ENCODE results near the gene HIGD2A.

HIGD2A gene

DNA sequence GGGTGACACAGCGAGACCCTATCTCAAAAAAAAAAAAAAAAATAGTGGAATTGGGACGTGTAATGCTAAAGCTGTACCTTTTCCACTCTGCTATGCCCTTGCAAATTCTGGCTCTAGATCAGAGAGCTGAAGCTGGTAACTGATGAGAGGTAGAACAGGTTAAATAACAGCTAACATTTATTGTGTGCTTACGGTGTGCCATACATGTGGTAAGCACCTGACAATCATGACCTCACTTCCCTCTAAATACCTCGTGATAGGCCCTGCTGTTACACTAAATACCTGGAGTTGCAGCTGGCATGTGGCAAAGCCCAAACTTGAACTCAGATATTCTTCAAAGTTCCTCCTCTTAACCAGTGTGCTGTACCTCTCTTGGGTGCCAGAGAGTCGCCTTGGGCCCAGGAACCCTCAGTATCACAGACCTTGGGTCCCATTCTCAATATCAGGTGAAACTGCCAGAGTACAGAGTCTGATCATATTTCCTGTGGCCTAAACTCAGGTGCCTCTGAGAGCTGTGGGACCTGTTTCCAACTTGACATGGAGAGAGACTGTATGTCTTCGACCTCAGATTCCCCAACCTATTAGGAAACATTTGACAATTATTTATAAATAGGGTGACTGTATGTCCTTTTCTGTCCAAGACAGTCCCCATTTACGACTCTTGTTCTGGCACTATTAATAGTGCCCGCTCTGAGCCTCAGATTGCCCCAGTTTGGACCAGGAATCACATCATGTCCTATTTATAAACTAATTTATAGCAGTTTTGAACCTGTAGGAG is 18.4 kb upstream of the HIGD2A start:
- in situ Hi-C loops (cut with MboI; ENCODE audit: low sequenced_read_pairs, unreplicated experiment), result no loop called here
- DNase-seq (ENCODE audit: low spot score), result no peak
- TF ChIP-seq, protein P1, sequence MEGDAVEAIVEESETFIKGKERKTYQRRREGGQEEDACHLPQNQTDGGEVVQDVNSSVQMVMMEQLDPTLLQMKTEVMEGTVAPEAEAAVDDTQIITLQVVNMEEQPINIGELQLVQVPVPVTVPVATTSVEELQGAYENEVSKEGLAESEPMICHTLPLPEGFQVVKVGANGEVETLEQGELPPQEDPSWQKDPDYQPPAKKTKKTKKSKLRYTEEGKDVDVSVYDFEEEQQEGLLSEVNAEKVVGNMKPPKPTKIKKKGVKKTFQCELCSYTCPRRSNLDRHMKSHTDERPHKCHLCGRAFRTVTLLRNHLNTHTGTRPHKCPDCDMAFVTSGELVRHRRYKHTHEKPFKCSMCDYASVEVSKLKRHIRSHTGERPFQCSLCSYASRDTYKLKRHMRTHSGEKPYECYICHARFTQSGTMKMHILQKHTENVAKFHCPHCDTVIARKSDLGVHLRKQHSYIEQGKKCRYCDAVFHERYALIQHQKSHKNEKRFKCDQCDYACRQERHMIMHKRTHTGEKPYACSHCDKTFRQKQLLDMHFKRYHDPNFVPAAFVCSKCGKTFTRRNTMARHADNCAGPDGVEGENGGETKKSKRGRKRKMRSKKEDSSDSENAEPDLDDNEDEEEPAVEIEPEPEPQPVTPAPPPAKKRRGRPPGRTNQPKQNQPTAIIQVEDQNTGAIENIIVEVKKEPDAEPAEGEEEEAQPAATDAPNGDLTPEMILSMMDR (IDR thresholded peaks at IDR 0.05; ENCODE audit: borderline replicate concordance, control extremely low read depth, extremely low read depth, insufficient read depth, missing control alignments), result no peak

- TF ChIP-seq, protein P1 (IDR thresholded peaks at IDR 0.05; ENCODE audit: borderline replicate concordance, control extremely low read depth, extremely low read depth, insufficient read depth, missing control alignments), result no peak
- no peak for DNase-seq (ENCODE audit: low spot score)
- in situ Hi-C loops (cut with MboI; ENCODE audit: low sequenced_read_pairs, unreplicated experiment), result no loop called here
Observed at GRCh38 chr5:176371621-176372539, 16.7 kb upstream of the HIGD2A start.

GRCh38 chr5:176373100-176373818 is 15.3 kb upstream of the HIGD2A start:
- TF ChIP-seq, protein P1 (IDR thresholded peaks at IDR 0.05; ENCODE audit: borderline replicate concordance, control extremely low read depth, extremely low read depth, insufficient read depth, missing control alignments), result no peak
- in situ Hi-C loops (cut with MboI; ENCODE audit: low sequenced_read_pairs, unreplicated experiment), result no loop called here
- no peak for DNase-seq (ENCODE audit: low spot score)

DNA sequence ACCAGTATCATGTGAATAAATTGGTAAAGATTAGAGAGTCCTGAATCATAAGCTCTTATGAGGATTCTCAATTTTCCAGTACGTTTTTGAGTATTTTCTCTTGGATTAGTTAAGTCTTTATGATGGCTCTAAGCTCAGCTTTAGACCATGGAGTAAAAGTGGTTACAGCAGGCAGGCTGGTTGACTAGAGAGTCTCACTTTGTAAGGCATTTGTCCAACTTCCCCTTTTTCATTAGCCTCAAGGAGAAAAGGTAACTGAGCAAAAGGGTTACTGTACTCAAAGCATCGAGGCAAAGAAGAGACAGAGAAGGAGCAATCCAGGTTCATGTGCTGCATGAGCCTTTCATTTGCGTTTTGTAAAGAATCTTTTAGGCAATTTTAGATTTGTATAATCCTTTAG is 8.7 kb upstream of the HIGD2A start:
- DNase-seq (ENCODE audit: low spot score), result peak; percentile 61
- in situ Hi-C loops (cut with MboI; ENCODE audit: low sequenced_read_pairs, unreplicated experiment), result no loop called here
- TF ChIP-seq, protein P1 (IDR thresholded peaks at IDR 0.05; ENCODE audit: borderline replicate concordance, control extremely low read depth, extremely low read depth, insufficient read depth, missing control alignments), result no peak

- no peak for DNase-seq (ENCODE audit: low spot score)
- TF ChIP-seq, protein P1 (IDR thresholded peaks at IDR 0.05; ENCODE audit: borderline replicate concordance, control extremely low read depth, extremely low read depth, insufficient read depth, missing control alignments), result no peak
- in situ Hi-C loops (cut with MboI; ENCODE audit: low sequenced_read_pairs, unreplicated experiment), result no loop called here
Observed at GRCh38 chr5:176381423-176381822, 7.1 kb upstream of the HIGD2A start.

DNA sequence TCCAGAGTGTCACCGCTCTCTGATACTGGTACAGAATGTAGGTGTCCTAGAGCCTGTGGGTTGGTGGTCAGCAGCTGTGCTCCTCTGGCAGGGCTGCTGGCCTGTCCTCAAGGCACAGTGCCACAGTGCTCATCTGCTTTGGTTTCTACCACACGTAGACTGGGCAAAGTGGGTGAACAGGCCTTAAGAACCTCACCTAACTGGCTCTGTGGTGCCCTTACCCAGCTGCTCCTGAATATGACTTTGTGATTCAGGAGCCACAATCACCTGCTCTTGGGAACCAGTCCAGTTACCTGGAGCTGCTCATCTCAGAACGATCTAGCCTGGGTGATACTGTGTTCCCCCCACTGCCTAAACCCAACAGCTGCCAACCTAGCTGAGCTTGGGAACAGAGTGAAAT is 6.6 kb upstream of the HIGD2A start:
- TF ChIP-seq, protein P1 (IDR thresholded peaks at IDR 0.05; ENCODE audit: borderline replicate concordance, control extremely low read depth, extremely low read depth, insufficient read depth, missing control alignments), result no peak
- DNase-seq (ENCODE audit: low spot score), result no peak
- in situ Hi-C loops (cut with MboI; ENCODE audit: low sequenced_read_pairs, unreplicated experiment), result no loop called here

All from GM13976 (cell line).